Activated naive CD4-positive, alpha-beta T cell treated with anti-CD3 and anti-CD28 coated beads, Interleukin-2, amount 50 U/mL, for 16 hours (primary cell): ENCODE data around the gene RFFL.
"Not testable (repeated sequence)": the region's sequence is repeated elsewhere in the genome, so short reads cannot be mapped to it uniquely, and the experiment has no call there.

Source experiments
- DNase-seq: peaks from one replicate; pipeline ENCODE4 v3.0.0-alpha.2; 2020

Gene RFFL, protein sequence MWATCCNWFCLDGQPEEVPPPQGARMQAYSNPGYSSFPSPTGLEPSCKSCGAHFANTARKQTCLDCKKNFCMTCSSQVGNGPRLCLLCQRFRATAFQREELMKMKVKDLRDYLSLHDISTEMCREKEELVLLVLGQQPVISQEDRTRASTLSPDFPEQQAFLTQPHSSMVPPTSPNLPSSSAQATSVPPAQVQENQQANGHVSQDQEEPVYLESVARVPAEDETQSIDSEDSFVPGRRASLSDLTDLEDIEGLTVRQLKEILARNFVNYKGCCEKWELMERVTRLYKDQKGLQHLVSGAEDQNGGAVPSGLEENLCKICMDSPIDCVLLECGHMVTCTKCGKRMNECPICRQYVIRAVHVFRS

DNA sequence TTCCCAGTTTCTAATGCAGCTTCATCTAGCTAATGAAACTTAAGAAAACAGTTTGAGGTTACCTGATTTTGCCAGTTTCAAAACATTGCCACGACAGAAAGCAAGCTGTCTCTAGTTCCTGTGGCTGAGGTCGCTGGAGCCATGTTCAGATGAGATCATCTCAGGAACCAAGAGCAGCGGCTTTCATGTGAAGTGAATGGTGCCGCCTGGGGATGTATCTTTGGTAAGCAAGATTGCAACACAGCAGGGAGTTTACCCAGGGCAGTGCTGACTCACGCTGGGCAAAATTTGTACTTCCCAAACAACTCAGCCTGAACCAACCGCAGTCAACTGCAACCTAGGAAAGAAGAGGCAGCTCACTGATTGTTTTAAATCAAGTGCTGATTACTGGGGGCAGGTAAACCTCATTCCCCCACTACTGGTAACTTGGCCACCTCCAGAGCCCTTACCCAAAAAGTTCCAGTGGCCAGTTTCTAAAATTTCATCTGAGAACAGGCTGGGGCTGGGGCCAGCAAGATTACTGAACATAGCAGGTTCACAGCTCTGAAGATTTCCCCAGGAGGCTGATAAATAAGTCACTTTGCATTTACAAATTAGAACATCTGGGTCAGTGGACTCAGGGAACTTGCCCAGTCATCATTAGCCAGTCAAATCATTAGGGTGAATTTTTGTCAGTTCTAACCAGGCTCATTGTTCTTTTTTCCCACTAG, at the start of gene RFFL:
Gene RFFL, minus strand, starts transcription at position 194 of the 710 bp plus-strand sequence. CDS start 37,154 bp downstream, outside the sequence.
- DNase-seq, result peak; percentile 87

GRCh38 chr17:35110791-35111190, 47.3 kb upstream of the RFFL start:
- not testable (repeated sequence) for DNase-seq

GRCh38 chr17:35104844-35105450, 41.4 kb upstream of the RFFL start:
- DNase-seq, result no peak

DNA sequence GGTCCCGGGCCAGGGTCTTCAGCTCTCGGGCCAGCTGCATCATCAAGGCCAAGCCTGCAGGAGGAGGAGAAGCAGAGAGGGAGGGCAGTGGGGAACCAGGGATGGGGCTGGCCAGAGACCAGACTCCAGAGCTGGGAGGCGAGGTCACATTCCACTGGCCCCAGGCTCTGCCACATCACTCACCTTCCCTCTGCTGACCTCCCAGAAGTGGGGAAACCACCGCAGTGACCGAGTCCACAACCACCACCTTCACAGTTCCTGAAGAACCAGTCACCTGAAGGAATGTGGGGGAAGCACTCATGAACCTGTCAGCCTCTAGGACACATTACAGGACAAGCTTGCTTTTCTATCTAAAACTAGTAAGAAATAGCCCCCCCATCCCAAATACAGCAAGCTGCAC, 39.8 kb upstream of the RFFL start:
- no peak for DNase-seq

DNA sequence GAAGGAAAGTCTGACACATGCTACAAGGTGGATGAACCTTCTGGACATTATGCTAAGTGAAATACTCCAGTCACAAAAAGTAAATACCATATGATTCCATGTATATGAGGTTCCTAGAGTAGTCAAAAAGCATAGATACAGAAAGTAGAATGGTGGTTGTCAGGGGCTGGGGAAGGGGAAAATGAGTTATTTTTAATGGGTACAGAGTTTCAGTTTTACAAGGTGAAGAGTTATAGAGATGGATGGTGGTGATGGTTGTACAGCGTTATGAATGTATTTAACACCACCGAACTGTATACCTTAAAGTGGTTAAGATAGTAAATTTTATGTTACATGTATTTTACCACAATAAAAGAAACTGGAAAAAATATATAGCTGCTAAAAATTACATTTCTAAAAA, 38.2 kb upstream of the RFFL start:
- DNase-seq, result no peak

DNA sequence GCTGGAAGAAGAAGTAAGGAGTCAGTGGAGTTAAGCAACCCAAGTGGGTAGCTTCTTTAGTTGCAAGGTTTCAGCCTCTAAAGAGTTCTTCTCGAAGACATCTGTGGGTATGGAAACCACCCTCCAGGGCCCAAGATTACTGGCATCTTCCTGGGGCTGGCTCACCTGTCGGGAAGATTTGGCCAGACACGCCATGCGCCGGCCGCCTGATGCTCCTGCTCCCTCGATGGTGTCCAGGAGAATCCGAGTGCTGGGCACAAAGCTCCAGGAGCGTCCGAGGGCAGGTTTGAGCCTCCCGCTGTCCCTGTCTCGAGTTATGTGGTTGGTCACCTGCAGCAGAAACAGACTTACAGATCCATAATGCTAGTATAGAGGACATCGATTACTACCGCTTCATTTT, 37.5 kb upstream of the RFFL start:
- DNase-seq, result no peak

DNA sequence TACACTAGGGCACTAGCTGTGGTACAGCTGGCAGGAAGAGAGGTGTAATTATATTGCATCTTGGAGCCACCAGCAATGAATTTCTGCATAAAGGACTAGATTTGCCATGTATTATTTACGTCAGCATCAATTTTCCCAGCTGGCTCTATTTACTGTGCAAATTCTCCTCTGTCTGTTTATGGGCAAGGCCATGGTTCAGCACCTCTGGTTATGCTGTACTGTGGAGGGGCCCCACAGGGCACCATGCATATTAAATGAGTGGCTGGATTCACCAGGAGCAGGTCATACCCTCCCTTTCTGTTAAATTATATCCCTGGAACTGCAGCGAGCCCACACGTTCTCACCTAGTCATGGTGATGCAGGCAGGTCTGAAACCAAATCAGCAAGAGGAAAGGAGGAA, 36.4 kb upstream of the RFFL start:
- no peak for DNase-seq

GRCh38 chr17:35097776-35098175, 34.3 kb upstream of the RFFL start:
- no peak for DNase-seq

- DNase-seq, result no peak
Observed at GRCh38 chr17:35095741-35096140, 32.2 kb upstream of the RFFL start.

- no peak for DNase-seq
Observed at GRCh38 chr17:35094902-35095301, 31.4 kb upstream of the RFFL start.

GRCh38 chr17:35090707-35091106, 27.2 kb upstream of the RFFL start:
- not testable (repeated sequence) for DNase-seq

GRCh38 chr17:35089586-35090296, 26.2 kb upstream of the RFFL start:
- peak; percentile 65 for DNase-seq

- DNase-seq, result peak; percentile 89
Observed at GRCh38 chr17:35088881-35089585, 25.5 kb upstream of the RFFL start.

DNA sequence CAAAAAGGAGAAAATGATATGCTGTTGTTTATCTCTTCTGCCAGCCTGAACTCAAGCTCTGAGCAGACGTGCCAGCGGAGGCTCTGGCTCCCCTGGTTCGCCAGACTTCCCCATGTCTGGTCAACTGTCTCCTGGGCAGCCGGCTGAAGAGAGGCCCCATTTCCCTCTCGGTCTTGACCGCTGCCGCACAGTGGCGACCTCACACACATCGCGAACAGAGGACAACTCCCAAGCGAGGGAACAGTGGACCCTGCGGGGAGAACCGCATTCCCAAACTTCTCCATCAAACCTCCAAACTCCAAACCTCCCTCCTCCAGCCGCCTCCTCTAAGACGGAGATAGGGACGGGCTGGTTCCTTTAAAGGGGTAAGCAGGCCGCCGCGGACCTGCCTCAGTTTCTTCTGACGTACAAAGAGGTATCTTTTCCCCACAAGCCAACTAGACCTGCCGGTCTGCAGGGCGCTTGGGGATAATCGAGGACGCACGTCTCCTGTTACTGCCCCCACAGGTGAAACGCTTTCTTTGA, 24.9 kb upstream of the RFFL start:
- DNase-seq, result peak; percentile 14

DNA sequence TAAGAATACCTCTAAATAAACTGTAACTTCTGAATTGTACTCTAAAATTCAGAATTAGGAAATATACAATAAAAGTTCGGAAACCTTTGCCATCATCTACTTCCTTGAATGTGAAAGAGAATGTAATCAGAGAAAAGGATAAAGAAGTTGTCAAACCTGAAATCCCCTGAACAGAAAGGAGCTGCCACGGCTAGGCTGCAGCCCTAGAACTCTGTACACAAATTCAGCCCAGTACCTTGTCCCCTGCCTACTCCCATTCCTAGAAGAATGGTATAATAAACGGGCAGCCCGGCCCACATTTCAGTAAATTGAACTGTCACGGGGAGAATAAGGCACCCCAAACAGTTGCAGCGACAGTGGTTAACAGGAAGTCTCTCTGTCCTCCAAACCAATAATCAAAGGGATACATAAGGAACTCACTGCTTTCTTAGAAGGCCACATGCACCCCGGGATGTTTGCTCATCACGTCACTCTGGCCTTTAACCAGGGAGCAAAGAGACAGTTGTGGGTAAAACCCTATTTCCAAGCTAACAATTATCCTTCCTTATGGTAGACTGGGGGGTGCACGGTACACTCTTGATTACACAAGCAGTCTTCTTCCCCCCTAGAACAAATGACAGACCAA, 24.3 kb upstream of the RFFL start:
- DNase-seq, result peak; percentile 13

GRCh38 chr17:35086931-35087573, 23.5 kb upstream of the RFFL start:
- no peak for DNase-seq

GRCh38 chr17:35086164-35086563, 22.7 kb upstream of the RFFL start:
- no peak for DNase-seq

GRCh38 chr17:35084987-35085386, 21.5 kb upstream of the RFFL start:
- DNase-seq, result no peak

- no peak for DNase-seq
Observed at GRCh38 chr17:35083071-35083470, 19.6 kb upstream of the RFFL start.

- DNase-seq, result no peak
Observed at GRCh38 chr17:35082073-35082657, 18.7 kb upstream of the RFFL start.

- no peak for DNase-seq
Observed at GRCh38 chr17:35081638-35082037, 18.1 kb upstream of the RFFL start.
